Measurements from ENCODE around the gene CELSR2.

DNA sequence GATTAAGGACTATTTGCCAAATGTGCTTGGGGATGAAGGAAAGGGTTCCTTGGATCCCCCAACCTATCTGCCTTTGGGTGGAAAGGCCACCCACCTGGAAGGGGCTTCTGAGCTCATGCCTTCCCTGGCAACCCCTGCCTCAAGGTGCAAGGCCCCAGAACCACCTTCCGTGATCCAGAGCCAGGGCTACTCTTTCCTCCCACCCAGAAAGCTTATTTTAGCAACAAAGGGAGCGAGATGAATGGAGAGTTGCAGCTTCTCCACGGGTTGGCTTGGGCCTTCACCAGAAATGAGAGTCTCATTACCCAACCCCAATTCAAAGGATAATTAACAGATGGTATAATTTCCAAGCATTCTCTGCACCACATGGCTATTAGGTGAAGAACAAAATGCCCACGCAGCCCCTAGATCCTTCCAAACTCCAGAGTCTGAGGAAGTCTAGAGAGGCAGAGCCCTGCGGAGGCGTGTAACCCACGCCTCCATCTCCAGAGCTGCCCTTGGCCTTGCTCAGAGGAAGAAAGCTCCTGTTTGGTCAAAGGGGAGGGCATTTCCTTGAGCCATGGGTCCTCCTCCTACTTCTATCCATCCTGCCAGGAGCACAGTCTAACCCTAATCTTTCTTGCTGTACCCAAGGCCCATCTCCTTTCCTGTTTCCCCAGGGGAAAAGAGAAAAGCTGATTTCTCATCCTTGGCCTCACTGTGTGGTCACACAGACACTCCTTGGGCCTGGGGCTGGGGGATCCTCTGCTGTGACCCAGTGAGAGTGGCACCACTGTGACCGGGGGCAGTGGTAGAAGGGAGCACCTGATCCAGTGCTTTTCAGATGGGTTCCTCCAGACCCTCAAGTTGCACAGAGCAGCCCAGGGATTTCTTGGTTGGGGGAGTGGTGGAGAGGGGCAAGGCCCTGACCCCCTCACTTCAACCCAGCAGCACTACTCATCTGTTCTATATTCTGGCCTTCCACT lies 1.7 kb upstream of the CELSR2 start:
- no peak for TF ChIP-seq EZH2 (IDR thresholded peaks at IDR 0.05; ENCODE audit: borderline replicate concordance, low read depth, low read length, severe bottlenecking)
- TF ChIP-seq, protein P1, sequence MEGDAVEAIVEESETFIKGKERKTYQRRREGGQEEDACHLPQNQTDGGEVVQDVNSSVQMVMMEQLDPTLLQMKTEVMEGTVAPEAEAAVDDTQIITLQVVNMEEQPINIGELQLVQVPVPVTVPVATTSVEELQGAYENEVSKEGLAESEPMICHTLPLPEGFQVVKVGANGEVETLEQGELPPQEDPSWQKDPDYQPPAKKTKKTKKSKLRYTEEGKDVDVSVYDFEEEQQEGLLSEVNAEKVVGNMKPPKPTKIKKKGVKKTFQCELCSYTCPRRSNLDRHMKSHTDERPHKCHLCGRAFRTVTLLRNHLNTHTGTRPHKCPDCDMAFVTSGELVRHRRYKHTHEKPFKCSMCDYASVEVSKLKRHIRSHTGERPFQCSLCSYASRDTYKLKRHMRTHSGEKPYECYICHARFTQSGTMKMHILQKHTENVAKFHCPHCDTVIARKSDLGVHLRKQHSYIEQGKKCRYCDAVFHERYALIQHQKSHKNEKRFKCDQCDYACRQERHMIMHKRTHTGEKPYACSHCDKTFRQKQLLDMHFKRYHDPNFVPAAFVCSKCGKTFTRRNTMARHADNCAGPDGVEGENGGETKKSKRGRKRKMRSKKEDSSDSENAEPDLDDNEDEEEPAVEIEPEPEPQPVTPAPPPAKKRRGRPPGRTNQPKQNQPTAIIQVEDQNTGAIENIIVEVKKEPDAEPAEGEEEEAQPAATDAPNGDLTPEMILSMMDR (IDR thresholded peaks at IDR 0.05; ENCODE audit: borderline replicate concordance, extremely low read depth, low read length, poor library complexity, severe bottlenecking), result no peak

Data from DND-41 (cell line).